Mammary epithelial cell (primary cell): ENCODE results near the gene GLRA3.

ENCODE experiments used
- CTCF ChIP-seq, 2 donors: IDR thresholded peaks in 1 of 2; conservative IDR thresholded peaks in 1 of 2; 2 replicates each; pipeline ENCODE4 v1.5.1; 2011 to 2012; ENCODE audit warnings: inconsistent platforms in 2 of 2, low read length in 2 of 2, mild to moderate bottlenecking in 2 of 2, control low read depth in 1 of 2, low read depth in 1 of 2; ENCODE audit not compliant: insufficient read depth in 1 of 2; ENCODE audit errors: extremely low read depth in 1 of 2
- EZH2 ChIP-seq: IDR thresholded peaks from 2 replicates; pipeline ENCODE4 v1.6.1; 2012; ENCODE audit warnings: low read length, inconsistent platforms, borderline replicate concordance

- TF ChIP-seq EZH2, result no peak
- TF ChIP-seq CTCF (conservative IDR thresholded peaks at IDR 0.05 in 1 of 2, IDR thresholded peaks at IDR 0.05 in 1 of 2; ENCODE audit: extremely low read depth in 1 of 2, insufficient read depth in 1 of 2, low read depth in 1 of 2, low read length in 2 of 2), result no peak
These were observed 131.2 kb downstream of the GLRA3 start for GRCh38 chr4:174697896-174698295.
